GM12878 (cell line): ENCODE measurements around the gene LGI4. TPM values are rescaled to one million over a fixed set of nuclear protein-coding genes. Genes with fewer than 3 reads are reported as not detected.

Experiments used
- ATAC-seq: fragments of 200-7000 bp; cut with Tn5 transposase; 3 replicates; pipeline ENCODE4 v1.9.1; 2020; ENCODE audit warnings: mild to moderate bottlenecking, moderate library complexity
- BruUV-seq: library from RNA; stranded (reverse); fragments of 400-500 nt; replicated peaks from 2 replicates; lab custom pipeline; 2021; lab: Mats Ljungman, UMichigan
- CTCF ChIA-PET: fragments of 300-600 bp; sonication (Branson Sonifier 250); formaldehyde crosslinking; extraction: SDS; loops from one replicate; lab custom pipeline; 2021; ENCODE audit warnings: inconsistent platforms; lab: Yijun Ruan, JAX
- POLR2A ChIA-PET: fragments of 350-600 bp; formaldehyde crosslinking; extraction: SDS; loops from one replicate; lab custom pipeline; 2021; ENCODE audit warnings: inconsistent platforms; lab: Charles Lee
- RAD21 ChIA-PET: fragments of 300-600 bp; sonication (Branson Sonifier 250); formaldehyde crosslinking; loops from one replicate; lab custom pipeline; 2023; ENCODE audit warnings: antibody characterized with exemption; ENCODE audit not compliant: unreplicated experiment; lab: Charles Lee
- SMC1A ChIA-PET: fragments of 300-600 bp; sonication (Branson Sonifier 250); formaldehyde crosslinking; loops from one replicate; lab custom pipeline; 2023; ENCODE audit not compliant: unreplicated experiment, uncharacterized antibody; lab: Charles Lee
- DNase-seq: peaks from one replicate; pipeline ENCODE4 v3.0.0-alpha.2; 2011; ENCODE audit warnings: low read depth, low spot score
- FAIRE-seq: peaks from 3 replicates; lab custom pipeline; 2011; peaks lifted over from hg19 to GRCh38; lab: Jason Lieb, UNC
- H2AFZ ChIP-seq: 2 replicates; pipeline ENCODE4 v1.6.0; 2011; ENCODE audit warnings: low read depth, low read length, control low read depth; ENCODE audit not compliant: control insufficient read depth
- H3K27ac ChIP-seq: 2 replicates; pipeline ENCODE4 v1.5.1; 2011; ENCODE audit warnings: control low read depth; ENCODE audit not compliant: control insufficient read depth, insufficient read depth
- H3K27me3 ChIP-seq, 2 experiments: replicated peaks in 1 of 2; 2 replicates each; pipeline versions ENCODE4 v1.6.0 to v1.6.1; 2011; ENCODE audit warnings: low read length in 1 of 2; ENCODE audit not compliant: control insufficient read depth in 2 of 2, insufficient read depth in 2 of 2
- H3K36me3 ChIP-seq, 2 experiments: 2 replicates each; pipeline ENCODE4 v1.5.1; 2011; ENCODE audit warnings: low read length in 1 of 2; ENCODE audit not compliant: control insufficient read depth in 2 of 2, insufficient read depth in 2 of 2
- H3K4me1 ChIP-seq: 2 replicates; pipeline ENCODE4 v1.6.1; 2011; ENCODE audit warnings: mild to moderate bottlenecking, low read length, moderate library complexity, mixed read lengths; ENCODE audit not compliant: control insufficient read depth, insufficient read depth
- H3K4me2 ChIP-seq: 2 replicates; pipeline ENCODE4 v1.6.0; 2011; ENCODE audit warnings: control low read depth; ENCODE audit not compliant: control insufficient read depth, insufficient read depth
- H3K4me3 ChIP-seq: fragments of 200-600 bp; sonication (generic); 2 replicates; pipeline ENCODE4 v1.5.1; 2016
- H3K79me2 ChIP-seq: 2 replicates; pipeline ENCODE4 v1.6.0; 2011; ENCODE audit warnings: low read length; ENCODE audit not compliant: control insufficient read depth, insufficient read depth
- H3K9ac ChIP-seq: 2 replicates; pipeline ENCODE4 v1.8.0; 2011; ENCODE audit warnings: low read length, control low read depth, mixed read lengths; ENCODE audit not compliant: control insufficient read depth, insufficient read depth
- H3K9me3 ChIP-seq: replicated peaks from 3 replicates; pipeline ENCODE4 v1.5.1; 2011; ENCODE audit warnings: mild to moderate bottlenecking, low read length; ENCODE audit not compliant: control insufficient read depth, insufficient read depth
- H4K20me1 ChIP-seq: 2 replicates; pipeline ENCODE4 v1.6.0; 2011; ENCODE audit not compliant: control insufficient read depth, insufficient read depth
- BACH1 ChIP-seq: fragments of 450-650 bp; IDR thresholded peaks from 2 replicates; pipeline ENCODE4 v1.6.1; 2017; ENCODE audit warnings: mild to moderate bottlenecking, borderline replicate concordance
- BHLHE40 ChIP-seq, 2 experiments: fragments of 450-650 bp in 1 of 2; IDR thresholded peaks; 2 replicates each; pipeline ENCODE4 v1.6.1; 2011 to 2017; ENCODE audit warnings: low read depth in 2 of 2, borderline replicate concordance in 1 of 2, improper control_type of control experiment in 1 of 2, low read length in 1 of 2, mild to moderate bottlenecking in 1 of 2
- CREM ChIP-seq: IDR thresholded peaks from 2 replicates; pipeline ENCODE4 v1.6.1; 2014; ENCODE audit warnings: antibody characterized with exemption, low read depth
- LARP7 ChIP-seq: fragments of 450-650 bp; IDR thresholded peaks from 2 replicates; pipeline ENCODE4 v1.6.1; 2017; ENCODE audit warnings: mild to moderate bottlenecking
- MEF2A ChIP-seq: IDR thresholded peaks from 2 replicates; pipeline ENCODE4 v1.6.1; 2011; ENCODE audit warnings: low read depth, mild to moderate bottlenecking, low read length, moderate library complexity; ENCODE audit not compliant: insufficient read depth
- MXI1 ChIP-seq: fragments of 150-350 bp; IDR thresholded peaks from 2 replicates; pipeline ENCODE4 v1.6.1; 2011; ENCODE audit warnings: low read depth, mild to moderate bottlenecking, inconsistent platforms, low read length, improper control_type of control experiment
- NR2F1 ChIP-seq: fragments of 450-650 bp; conservative IDR thresholded peaks from 2 replicates; pipeline ENCODE4 v1.6.1; 2017; ENCODE audit warnings: mild to moderate bottlenecking
- PAX8 ChIP-seq: fragments of 450-650 bp; IDR thresholded peaks from 2 replicates; pipeline ENCODE4 v1.6.1; 2017; ENCODE audit warnings: mild to moderate bottlenecking, moderate library complexity
- RBBP5 ChIP-seq: fragments of 200-600 bp; sonication (generic); conservative IDR thresholded peaks from 2 replicates; pipeline ENCODE4 v1.6.1; 2016
- SMARCA5 ChIP-seq: fragments of 450-650 bp; IDR thresholded peaks from 2 replicates; pipeline ENCODE4 v1.6.1; 2017; ENCODE audit warnings: mild to moderate bottlenecking
- YY1 ChIP-seq: IDR thresholded peaks from 2 replicates; pipeline ENCODE4 v1.6.1; 2011; ENCODE audit warnings: low read depth, mild to moderate bottlenecking, low read length
- ZNF207 ChIP-seq: fragments of 450-650 bp; IDR thresholded peaks from 2 replicates; pipeline ENCODE4 v1.6.1; 2014; ENCODE audit warnings: antibody characterized with exemption, mild to moderate bottlenecking, borderline replicate concordance
- WGBS: methylation state at CpG from one replicate; pipeline ENCODE4 v1.1.6; 2016; ENCODE audit warnings: low lambda C conversion rate; ENCODE audit not compliant: insufficient replicate concordance, insufficient coverage; ENCODE audit errors: missing lambda C conversion rate; 5-methylcytosine and 5-hydroxymethylcytosine counted together
- in situ Hi-C: fragments of 300-500 bp; cut with MboI; formaldehyde crosslinking; loops from 9 replicates; pipeline ENCODE4 v1.14.3; 2018; ENCODE audit warnings: mixed read lengths
- intact Hi-C: fragments of 100-400 bp; cut with micrococcal nuclease; formaldehyde crosslinking; loops from one replicate; pipeline ENCODE4 v1.14.2; 2022; ENCODE audit not compliant: unreplicated experiment
- polyA plus RNA-seq, 11 experiments: library from polyadenylated mRNA; depleted of rRNA in 4 of 11; unstranded in 6 of 11; stranded (reverse) in 5 of 11; fragments of >200 nt; fragmentation: Nextera tagmentation in 4 of 11; fragmentation: Illumina TruSeq in 1 of 11; extraction: Ambion mirVana in 4 of 11; extraction: Trizol in 1 of 11; gene quantifications; 1 replicate in 1 of 11; 2 replicates in 10 of 11; pipeline versions ENCODE4 v1.2.1 to v1.2.3, GENCODE V29; 2011 to 2016; ENCODE audit warnings: inconsistent platforms in 2 of 11, missing spikeins in 2 of 11, low read depth in 1 of 11
- total RNA-seq, 4 experiments: library from RNA; depleted of rRNA in 3 of 4; stranded (reverse); fragments of >200 nt in 3 of 4; fragmentation: Illumina TruSeq in 1 of 4; extraction: Trizol in 1 of 4; gene quantifications; 2 replicates each; pipeline versions ENCODE4 v1.2.1 to v1.2.3, GENCODE V29; 2013 to 2021
- TF ChIP-seq, protein P1 (sequence below): IDR thresholded peaks from 2 replicates; pipeline ENCODE4 v1.6.1; 2011; ENCODE audit warnings: borderline replicate concordance, low read depth, mild to moderate bottlenecking, moderate library complexity, mixed read lengths, low read length; ENCODE audit not compliant: insufficient read depth; ENCODE audit errors: extremely low read length
- TF ChIP-seq, protein P2 (sequence below): fragments of 450-650 bp; IDR thresholded peaks from 2 replicates; pipeline ENCODE4 v1.6.1; 2017; ENCODE audit warnings: antibody characterized with exemption, mild to moderate bottlenecking, moderate library complexity
- TF ChIP-seq, protein P3 (sequence below): fragments of 450-650 bp; IDR thresholded peaks from 2 replicates; pipeline ENCODE4 v1.6.1; 2017; ENCODE audit warnings: mild to moderate bottlenecking, moderate library complexity
- TF ChIP-seq, protein P4 (sequence below): IDR thresholded peaks from 2 replicates; pipeline ENCODE4 v1.6.1; 2011; ENCODE audit warnings: low read depth, low read length, improper control_type of control experiment, borderline replicate concordance

The LGI4 gene
- total and polyA plus RNA-seq, 10 of the 15 experiments (the other 5 are each of a cell fraction or from before 2014, with no cell fraction given), result 0.11 TPM; not detected in 9

- peaks cover 0 to 3% of the 10 kb centered on the region in 2 experiments; a peak in 1 of 4 replicates for H3K27me3 ChIP-seq
- ChIA-PET SMC1A (no interaction called here), CTCF (interaction anchor here (1.0 kb wide), 1 partner anchor 79 kb away, joined by 3 read pairs; no protein-coding TSS in a partner anchor), POLR2A (no interaction called here), RAD21 (interaction anchor here (1.0 to 2.3 kb wide), 2 partner anchors 14 kb away, joined by 3 to 17 read pairs; no protein-coding TSS in a partner anchor)
- FAIRE-seq (peak; percentile 87), ATAC-seq (peak; percentile 61), DNase-seq (no peak)
- H3K9me3 ChIP-seq, result no peaks in the 10 kb centered on the region
- H3K36me3 ChIP-seq, result peaks cover 2 to 18% of the 10 kb centered on the region in 2 experiments
- H3K4me2 ChIP-seq, result peak overlapping the region; percentile 81
- BruUV-seq, result no TSS peak
- intact Hi-C loops, result loop anchor here (5.0 kb wide), 1 partner anchor 52 kb away; no protein-coding TSS in a partner anchor
- in situ Hi-C loops, result no loop called here
- H4K20me1 ChIP-seq, result no peaks in the 10 kb centered on the region
- H3K4me1 ChIP-seq, result peaks cover 6% of the 10 kb centered on the region
- peak overlapping the region; percentile 75 for H3K9ac ChIP-seq
- peak overlapping the region; percentile 98 for H3K4me3 ChIP-seq
- peaks cover 19% of the 10 kb centered on the region for H3K79me2 ChIP-seq
- peak overlapping the region; percentile 59 for H2AFZ ChIP-seq
- H3K27ac ChIP-seq, result peak overlapping the region; percentile 34
- WGBS, result 0% methylated on average over 12 of the region's 17 CpGs
- TF ChIP-seq, protein P1, sequence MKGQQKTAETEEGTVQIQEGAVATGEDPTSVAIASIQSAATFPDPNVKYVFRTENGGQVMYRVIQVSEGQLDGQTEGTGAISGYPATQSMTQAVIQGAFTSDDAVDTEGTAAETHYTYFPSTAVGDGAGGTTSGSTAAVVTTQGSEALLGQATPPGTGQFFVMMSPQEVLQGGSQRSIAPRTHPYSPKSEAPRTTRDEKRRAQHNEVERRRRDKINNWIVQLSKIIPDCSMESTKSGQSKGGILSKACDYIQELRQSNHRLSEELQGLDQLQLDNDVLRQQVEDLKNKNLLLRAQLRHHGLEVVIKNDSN, result peak; percentile 40
- TF ChIP-seq, protein P2, sequence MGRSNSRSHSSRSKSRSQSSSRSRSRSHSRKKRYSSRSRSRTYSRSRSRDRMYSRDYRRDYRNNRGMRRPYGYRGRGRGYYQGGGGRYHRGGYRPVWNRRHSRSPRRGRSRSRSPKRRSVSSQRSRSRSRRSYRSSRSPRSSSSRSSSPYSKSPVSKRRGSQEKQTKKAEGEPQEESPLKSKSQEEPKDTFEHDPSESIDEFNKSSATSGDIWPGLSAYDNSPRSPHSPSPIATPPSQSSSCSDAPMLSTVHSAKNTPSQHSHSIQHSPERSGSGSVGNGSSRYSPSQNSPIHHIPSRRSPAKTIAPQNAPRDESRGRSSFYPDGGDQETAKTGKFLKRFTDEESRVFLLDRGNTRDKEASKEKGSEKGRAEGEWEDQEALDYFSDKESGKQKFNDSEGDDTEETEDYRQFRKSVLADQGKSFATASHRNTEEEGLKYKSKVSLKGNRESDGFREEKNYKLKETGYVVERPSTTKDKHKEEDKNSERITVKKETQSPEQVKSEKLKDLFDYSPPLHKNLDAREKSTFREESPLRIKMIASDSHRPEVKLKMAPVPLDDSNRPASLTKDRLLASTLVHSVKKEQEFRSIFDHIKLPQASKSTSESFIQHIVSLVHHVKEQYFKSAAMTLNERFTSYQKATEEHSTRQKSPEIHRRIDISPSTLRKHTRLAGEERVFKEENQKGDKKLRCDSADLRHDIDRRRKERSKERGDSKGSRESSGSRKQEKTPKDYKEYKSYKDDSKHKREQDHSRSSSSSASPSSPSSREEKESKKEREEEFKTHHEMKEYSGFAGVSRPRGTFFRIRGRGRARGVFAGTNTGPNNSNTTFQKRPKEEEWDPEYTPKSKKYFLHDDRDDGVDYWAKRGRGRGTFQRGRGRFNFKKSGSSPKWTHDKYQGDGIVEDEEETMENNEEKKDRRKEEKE, result no peak
- TF ChIP-seq ZNF207 (no peak), BHLHE40 (IDR thresholded peaks at IDR 0.05; ENCODE audit: borderline replicate concordance in 1 of 2, low read depth in 2 of 2, low read length in 1 of 2) (peak in 1 of 2 experiments; percentile 42; a peak in 1 of 4 replicates), PAX8 (no peak), BACH1 (0 out of 2 replicates have a peak, but pooled peaks have one; percentile 27), CREM (no peak), MXI1 (0 out of 2 replicates have a peak, but pooled peaks have one; percentile 48), YY1 (peak; percentile 67; the same call in 1 of the 2 replicates), RBBP5 (no peak), SMARCA5 (0 out of 2 replicates have a peak, but pooled peaks have one; percentile 32), MEF2A (no peak), NR2F1 (peak; percentile 60; the same call in 1 of the 2 replicates), LARP7 (peak; percentile 50; the same call in 1 of the 2 replicates)
- TF ChIP-seq, protein P3, sequence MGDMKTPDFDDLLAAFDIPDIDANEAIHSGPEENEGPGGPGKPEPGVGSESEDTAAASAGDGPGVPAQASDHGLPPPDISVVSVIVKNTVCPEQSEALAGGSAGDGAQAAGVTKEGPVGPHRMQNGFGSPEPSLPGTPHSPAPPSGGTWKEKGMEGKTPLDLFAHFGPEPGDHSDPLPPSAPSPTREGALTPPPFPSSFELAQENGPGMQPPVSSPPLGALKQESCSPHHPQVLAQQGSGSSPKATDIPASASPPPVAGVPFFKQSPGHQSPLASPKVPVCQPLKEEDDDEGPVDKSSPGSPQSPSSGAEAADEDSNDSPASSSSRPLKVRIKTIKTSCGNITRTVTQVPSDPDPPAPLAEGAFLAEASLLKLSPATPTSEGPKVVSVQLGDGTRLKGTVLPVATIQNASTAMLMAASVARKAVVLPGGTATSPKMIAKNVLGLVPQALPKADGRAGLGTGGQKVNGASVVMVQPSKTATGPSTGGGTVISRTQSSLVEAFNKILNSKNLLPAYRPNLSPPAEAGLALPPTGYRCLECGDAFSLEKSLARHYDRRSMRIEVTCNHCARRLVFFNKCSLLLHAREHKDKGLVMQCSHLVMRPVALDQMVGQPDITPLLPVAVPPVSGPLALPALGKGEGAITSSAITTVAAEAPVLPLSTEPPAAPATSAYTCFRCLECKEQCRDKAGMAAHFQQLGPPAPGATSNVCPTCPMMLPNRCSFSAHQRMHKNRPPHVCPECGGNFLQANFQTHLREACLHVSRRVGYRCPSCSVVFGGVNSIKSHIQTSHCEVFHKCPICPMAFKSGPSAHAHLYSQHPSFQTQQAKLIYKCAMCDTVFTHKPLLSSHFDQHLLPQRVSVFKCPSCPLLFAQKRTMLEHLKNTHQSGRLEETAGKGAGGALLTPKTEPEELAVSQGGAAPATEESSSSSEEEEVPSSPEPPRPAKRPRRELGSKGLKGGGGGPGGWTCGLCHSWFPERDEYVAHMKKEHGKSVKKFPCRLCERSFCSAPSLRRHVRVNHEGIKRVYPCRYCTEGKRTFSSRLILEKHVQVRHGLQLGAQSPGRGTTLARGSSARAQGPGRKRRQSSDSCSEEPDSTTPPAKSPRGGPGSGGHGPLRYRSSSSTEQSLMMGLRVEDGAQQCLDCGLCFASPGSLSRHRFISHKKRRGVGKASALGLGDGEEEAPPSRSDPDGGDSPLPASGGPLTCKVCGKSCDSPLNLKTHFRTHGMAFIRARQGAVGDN, result peak; percentile 55
- TF ChIP-seq, protein P4, sequence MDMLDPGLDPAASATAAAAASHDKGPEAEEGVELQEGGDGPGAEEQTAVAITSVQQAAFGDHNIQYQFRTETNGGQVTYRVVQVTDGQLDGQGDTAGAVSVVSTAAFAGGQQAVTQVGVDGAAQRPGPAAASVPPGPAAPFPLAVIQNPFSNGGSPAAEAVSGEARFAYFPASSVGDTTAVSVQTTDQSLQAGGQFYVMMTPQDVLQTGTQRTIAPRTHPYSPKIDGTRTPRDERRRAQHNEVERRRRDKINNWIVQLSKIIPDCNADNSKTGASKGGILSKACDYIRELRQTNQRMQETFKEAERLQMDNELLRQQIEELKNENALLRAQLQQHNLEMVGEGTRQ, result no peak
These were observed 20.6 kb upstream of the LGI4 start for GRCh38 chr19:35155441-35155840.
